Spleen (tissue), 7 donors: ENCODE measurements around the gene CALM1.

Experiments used
- POLR2A ChIP-seq, 3 donors: fragments of 450-650 bp; IDR thresholded peaks; one replicate each; pipeline ENCODE4 v1.5.1; 2017; ENCODE audit warnings: antibody characterized with exemption in 3 of 3, mild to moderate bottlenecking in 1 of 3
- TF ChIP-seq, protein P1 (sequence below), 11 experiments: fragments of 200-600 bp in 7 of 11; fragments of 450-650 bp in 4 of 11; sonication (generic) in 4 of 11; IDR thresholded peaks in 8 of 11; conservative IDR thresholded peaks in 3 of 11; 1 replicate in 7 of 11; 2 replicates in 4 of 11; pipeline versions ENCODE4 v1.4.0 to v1.8.0; 2016 to 2021; ENCODE audit warnings: antibody characterized with exemption in 11 of 11, inconsistent platforms in 4 of 11, mild to moderate bottlenecking in 1 of 11
- donor health status: DM: no; HTN: no; CAD: no; lungs with moderate emphysema.
- donor health status: DM: no; HTN: no; CAD: no.
- donor health status: DM: no; HTN: no; CAD: no.

DNA sequence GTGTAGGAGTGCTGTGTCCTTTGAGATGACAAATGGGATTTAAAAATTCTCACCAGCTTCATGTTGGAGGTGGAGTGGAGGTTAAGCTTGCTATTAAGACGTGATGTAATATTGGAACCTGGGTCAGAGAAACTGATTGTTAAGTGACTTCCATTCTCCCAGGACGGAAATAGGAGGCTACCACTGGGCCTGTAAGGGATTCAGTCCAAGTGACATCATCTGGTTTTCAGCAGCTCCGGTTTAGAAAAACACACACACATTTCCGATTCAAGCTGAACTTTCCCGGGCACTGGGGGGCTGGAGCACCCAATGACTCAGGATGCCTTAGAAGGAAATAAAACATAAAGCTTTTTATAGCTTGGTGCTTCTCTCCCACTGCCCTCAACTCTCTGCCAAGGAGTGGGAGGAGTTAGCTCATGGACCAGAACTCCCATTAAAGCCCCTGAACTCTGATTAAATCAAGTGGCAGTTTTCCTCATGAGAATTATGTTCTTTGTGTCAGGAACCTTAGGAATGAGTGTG lies 12.4 kb downstream of the CALM1 start:
- TF ChIP-seq, protein P1, sequence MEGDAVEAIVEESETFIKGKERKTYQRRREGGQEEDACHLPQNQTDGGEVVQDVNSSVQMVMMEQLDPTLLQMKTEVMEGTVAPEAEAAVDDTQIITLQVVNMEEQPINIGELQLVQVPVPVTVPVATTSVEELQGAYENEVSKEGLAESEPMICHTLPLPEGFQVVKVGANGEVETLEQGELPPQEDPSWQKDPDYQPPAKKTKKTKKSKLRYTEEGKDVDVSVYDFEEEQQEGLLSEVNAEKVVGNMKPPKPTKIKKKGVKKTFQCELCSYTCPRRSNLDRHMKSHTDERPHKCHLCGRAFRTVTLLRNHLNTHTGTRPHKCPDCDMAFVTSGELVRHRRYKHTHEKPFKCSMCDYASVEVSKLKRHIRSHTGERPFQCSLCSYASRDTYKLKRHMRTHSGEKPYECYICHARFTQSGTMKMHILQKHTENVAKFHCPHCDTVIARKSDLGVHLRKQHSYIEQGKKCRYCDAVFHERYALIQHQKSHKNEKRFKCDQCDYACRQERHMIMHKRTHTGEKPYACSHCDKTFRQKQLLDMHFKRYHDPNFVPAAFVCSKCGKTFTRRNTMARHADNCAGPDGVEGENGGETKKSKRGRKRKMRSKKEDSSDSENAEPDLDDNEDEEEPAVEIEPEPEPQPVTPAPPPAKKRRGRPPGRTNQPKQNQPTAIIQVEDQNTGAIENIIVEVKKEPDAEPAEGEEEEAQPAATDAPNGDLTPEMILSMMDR (IDR thresholded peaks at IDR 0.05 in 8 of 11, conservative IDR thresholded peaks at IDR 0.05 in 3 of 11), result no peak
- no peak for TF ChIP-seq POLR2A (IDR thresholded peaks at IDR 0.05)
